MCF 10A (cell line): ENCODE measurements around the gene ADGRD2. TPM values are rescaled to one million over a fixed set of nuclear protein-coding genes. Genes with fewer than 3 reads are reported as not detected.

Experiments used
- BruUV-seq: library from RNA; stranded (reverse); fragments of 400-500 nt; replicated peaks from 2 replicates; lab custom pipeline; 2021; lab: Mats Ljungman, UMichigan
- CTCF ChIA-PET: fragments of 300-600 bp; sonication (Branson Sonifier 250); formaldehyde crosslinking; extraction: SDS; loops from one replicate; lab custom pipeline; 2021; ENCODE audit warnings: antibody characterized with exemption, inconsistent platforms; lab: Yijun Ruan, JAX
- POLR2A ChIA-PET: fragments of 300-600, 350-650 bp; sonication (Branson Sonifier 250); formaldehyde crosslinking; extraction: SDS; loops from one replicate; lab custom pipeline; 2020; ENCODE audit warnings: antibody characterized with exemption, inconsistent platforms; lab: Yijun Ruan, JAX
- DNase-seq: peaks from one replicate; pipeline ENCODE4 v3.0.0-alpha.2; 2018; ENCODE audit not compliant: unreplicated experiment
- H3K27ac Mint-ChIP-seq: one replicate; pipeline ENCODE4 v1.8.0; 2022; ENCODE audit warnings: mild to moderate bottlenecking, low read depth, mixed read lengths; ENCODE audit not compliant: unreplicated experiment
- H3K27me3 Mint-ChIP-seq: one replicate; pipeline ENCODE4 v1.8.0; 2022; ENCODE audit warnings: mixed read lengths; ENCODE audit not compliant: insufficient read depth, unreplicated experiment
- H3K36me3 Mint-ChIP-seq: one replicate; pipeline ENCODE4 v1.8.0; 2022; ENCODE audit warnings: mild to moderate bottlenecking, moderate library complexity, mixed read lengths; ENCODE audit not compliant: insufficient read depth, unreplicated experiment
- H3K4me1 Mint-ChIP-seq: one replicate; pipeline ENCODE4 v1.8.0; 2022; ENCODE audit warnings: mixed read lengths; ENCODE audit not compliant: insufficient read depth, unreplicated experiment
- H3K4me3 Mint-ChIP-seq: one replicate; pipeline ENCODE4 v1.8.0; 2022; ENCODE audit warnings: mild to moderate bottlenecking, moderate library complexity, mixed read lengths; ENCODE audit not compliant: unreplicated experiment
- H3K9me3 Mint-ChIP-seq: one replicate; pipeline ENCODE4 v1.8.0; 2022; ENCODE audit warnings: mixed read lengths; ENCODE audit not compliant: unreplicated experiment
- intact Hi-C: fragments of 100-400 bp; cut with micrococcal nuclease; formaldehyde crosslinking; loops from 2 replicates; pipeline ENCODE4 v1.14.1; 2022
- total RNA-seq: library from RNA; stranded (reverse); gene quantifications from 2 replicates; pipeline ENCODE4 v1.2.3, GENCODE V29; 2022
- TF ChIP-seq, protein P1 (sequence below): fragments of 200-600 bp; IDR thresholded peaks from one replicate; pipeline ENCODE4 v1.8.0; 2022; ENCODE audit warnings: antibody characterized with exemption, mild to moderate bottlenecking; ENCODE audit not compliant: unreplicated experiment

The ADGRD2 gene
- total RNA-seq, 1 experiment from 2014 or later, result not detected

DNA sequence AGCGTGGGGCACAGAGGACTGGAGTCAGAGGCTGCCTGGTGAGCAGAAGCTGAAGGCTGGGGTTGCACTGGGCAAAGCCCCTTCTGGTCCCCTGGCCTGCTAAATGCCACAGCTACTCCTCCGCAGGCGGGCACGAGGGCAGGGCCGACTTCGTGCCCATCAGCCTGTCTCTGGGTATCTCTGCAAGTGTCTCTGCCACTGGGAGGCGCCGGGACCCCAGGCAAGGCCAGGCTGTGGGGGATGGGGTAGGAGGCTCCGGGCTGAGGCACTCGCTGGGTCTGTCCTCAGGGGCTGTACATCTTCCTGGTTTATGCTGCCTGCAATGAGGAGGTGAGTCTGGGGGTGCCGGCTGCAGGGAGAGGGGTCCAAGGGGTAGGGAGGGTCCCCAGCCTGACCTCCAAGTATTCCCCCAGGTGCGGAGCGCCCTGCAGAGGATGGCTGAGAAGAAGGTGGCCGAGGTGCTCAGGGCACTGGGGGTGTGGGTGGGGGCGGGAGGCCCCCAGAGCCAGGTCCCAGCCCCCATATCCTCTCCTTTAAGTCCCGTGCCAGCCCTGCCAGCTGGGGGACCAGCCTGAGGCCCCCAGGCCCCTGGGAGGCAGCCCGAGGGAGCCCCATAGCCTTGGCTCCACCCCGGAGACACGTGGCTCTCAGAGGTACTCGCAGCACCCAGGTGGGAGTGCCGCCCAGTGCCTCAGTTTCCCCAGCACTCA is 25.1 kb downstream of the ADGRD2 start:
- H3K27ac Mint-ChIP-seq, result no peak overlapping the region
- ChIA-PET CTCF (interaction anchor here (1.2 kb wide), 1 partner anchor 55 kb away, joined by 3 read pairs; no protein-coding TSS in a partner anchor), POLR2A (no interaction called here)
- DNase-seq, result no peak
- no peaks in the 10 kb centered on the region for H3K36me3 Mint-ChIP-seq
- BruUV-seq, result no TSS peak
- TF ChIP-seq, protein P1, sequence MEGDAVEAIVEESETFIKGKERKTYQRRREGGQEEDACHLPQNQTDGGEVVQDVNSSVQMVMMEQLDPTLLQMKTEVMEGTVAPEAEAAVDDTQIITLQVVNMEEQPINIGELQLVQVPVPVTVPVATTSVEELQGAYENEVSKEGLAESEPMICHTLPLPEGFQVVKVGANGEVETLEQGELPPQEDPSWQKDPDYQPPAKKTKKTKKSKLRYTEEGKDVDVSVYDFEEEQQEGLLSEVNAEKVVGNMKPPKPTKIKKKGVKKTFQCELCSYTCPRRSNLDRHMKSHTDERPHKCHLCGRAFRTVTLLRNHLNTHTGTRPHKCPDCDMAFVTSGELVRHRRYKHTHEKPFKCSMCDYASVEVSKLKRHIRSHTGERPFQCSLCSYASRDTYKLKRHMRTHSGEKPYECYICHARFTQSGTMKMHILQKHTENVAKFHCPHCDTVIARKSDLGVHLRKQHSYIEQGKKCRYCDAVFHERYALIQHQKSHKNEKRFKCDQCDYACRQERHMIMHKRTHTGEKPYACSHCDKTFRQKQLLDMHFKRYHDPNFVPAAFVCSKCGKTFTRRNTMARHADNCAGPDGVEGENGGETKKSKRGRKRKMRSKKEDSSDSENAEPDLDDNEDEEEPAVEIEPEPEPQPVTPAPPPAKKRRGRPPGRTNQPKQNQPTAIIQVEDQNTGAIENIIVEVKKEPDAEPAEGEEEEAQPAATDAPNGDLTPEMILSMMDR, result no peak
- no peak overlapping the region for H3K4me3 Mint-ChIP-seq
- H3K27me3 Mint-ChIP-seq, result peaks cover 21% of the 10 kb centered on the region
- peaks cover 3% of the 10 kb centered on the region for H3K4me1 Mint-ChIP-seq
- intact Hi-C loops, result no loop called here
- H3K9me3 Mint-ChIP-seq, result no peaks in the 10 kb centered on the region

DNA sequence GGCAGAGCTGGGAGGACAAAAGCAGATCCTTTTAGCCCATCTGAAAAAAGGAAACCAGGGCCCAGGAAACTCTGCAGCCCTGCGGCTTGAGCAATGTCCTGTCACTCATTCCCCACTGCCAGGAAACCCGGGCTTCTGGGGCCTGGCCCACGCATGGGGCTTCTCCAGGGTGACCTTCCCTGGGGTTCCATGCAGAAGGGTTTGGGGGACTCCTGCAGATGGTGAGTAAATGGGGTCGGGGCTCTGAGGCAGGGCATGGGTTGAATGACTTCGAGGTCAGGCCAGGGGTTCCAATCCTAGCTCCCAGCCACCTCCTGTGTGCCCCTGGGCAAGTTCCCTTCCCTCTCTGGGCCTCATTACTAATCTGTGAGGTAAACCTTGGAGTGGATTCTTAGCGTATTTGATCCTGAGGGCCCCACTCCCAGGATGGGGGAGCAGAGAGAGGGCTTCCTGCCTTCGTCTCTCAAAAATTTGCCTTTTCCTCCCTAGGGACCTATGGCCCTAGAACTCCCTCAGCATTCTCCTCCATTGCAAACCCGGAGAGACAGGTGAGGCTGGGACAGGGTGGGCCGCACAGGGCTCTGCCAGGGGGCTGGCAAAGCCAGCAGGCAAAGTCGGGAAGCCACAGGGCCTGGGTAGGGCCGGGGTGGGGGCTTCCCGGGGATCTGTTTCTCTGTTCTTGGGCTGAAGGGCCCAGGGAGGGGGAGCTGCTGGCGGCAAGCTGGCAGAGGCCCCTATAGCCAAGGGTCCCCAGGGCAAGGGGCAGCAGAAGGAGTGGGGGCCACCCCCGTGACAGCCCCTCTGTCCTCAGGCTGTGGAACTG is 25.8 kb downstream of the ADGRD2 start:
- no peak overlapping the region for H3K4me3 Mint-ChIP-seq
- peaks cover 27% of the 10 kb centered on the region for H3K27me3 Mint-ChIP-seq
- no peak overlapping the region for H3K27ac Mint-ChIP-seq
- BruUV-seq, result no TSS peak
- TF ChIP-seq, protein P1, result no peak
- CTCF ChIA-PET, result interaction anchor here (1.2 kb wide), 1 partner anchor 56 kb away, joined by 3 read pairs; no protein-coding TSS in a partner anchor
- H3K9me3 Mint-ChIP-seq, result no peaks in the 10 kb centered on the region
- DNase-seq, result no peak
- intact Hi-C loops, result no loop called here
- POLR2A ChIA-PET, result no interaction called here
- H3K4me1 Mint-ChIP-seq, result peaks cover 4% of the 10 kb centered on the region
- H3K36me3 Mint-ChIP-seq, result no peaks in the 10 kb centered on the region

DNA sequence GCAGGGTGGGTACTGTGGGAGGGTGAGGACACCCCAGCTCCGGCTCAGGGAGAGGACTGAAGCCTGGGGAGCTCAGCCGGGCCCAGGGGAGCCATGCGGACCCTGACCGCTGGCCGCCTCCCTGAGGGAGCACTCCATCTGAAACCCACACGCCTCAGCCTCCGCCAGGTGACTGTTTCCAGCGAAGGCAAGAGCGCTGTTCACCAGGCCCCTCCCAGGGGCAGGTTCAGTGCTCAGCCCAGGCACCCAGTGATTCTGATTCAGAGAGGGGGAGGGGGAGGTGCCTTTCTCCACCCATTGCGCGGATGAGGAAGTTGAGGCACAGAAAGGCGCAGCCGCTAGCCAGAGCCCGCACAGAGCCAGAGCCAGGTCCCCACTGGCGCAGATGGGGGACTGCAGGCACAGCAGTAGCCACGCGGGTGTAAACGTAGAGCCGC is 27.0 kb downstream of the ADGRD2 start:
- no peak overlapping the region for H3K4me3 Mint-ChIP-seq
- intact Hi-C loops, result no loop called here
- H3K36me3 Mint-ChIP-seq, result no peaks in the 10 kb centered on the region
- no peak for DNase-seq
- TF ChIP-seq, protein P1, result no peak
- no TSS peak for BruUV-seq
- no peaks in the 10 kb centered on the region for H3K9me3 Mint-ChIP-seq
- H3K27ac Mint-ChIP-seq, result no peak overlapping the region
- peaks cover 27% of the 10 kb centered on the region for H3K27me3 Mint-ChIP-seq
- peaks cover 4% of the 10 kb centered on the region for H3K4me1 Mint-ChIP-seq
- ChIA-PET POLR2A (no interaction called here), CTCF (no interaction called here)

GRCh38 chr9:124477648-124478285 is 27.5 kb downstream of the ADGRD2 start:
- intact Hi-C loops, result no loop called here
- no peak for DNase-seq
- H3K9me3 Mint-ChIP-seq, result no peaks in the 10 kb centered on the region
- POLR2A ChIA-PET, result no interaction called here
- H3K4me1 Mint-ChIP-seq, result peaks cover 4% of the 10 kb centered on the region
- BruUV-seq, result no TSS peak
- CTCF ChIA-PET, result no interaction called here
- TF ChIP-seq, protein P1, result no peak
- no peak overlapping the region for H3K4me3 Mint-ChIP-seq
- peaks cover 23% of the 10 kb centered on the region for H3K27me3 Mint-ChIP-seq
- H3K27ac Mint-ChIP-seq, result no peak overlapping the region
- no peaks in the 10 kb centered on the region for H3K36me3 Mint-ChIP-seq
